Measurements from ENCODE around the gene TMPRSS11E.

Gene TMPRSS11E

DNA sequence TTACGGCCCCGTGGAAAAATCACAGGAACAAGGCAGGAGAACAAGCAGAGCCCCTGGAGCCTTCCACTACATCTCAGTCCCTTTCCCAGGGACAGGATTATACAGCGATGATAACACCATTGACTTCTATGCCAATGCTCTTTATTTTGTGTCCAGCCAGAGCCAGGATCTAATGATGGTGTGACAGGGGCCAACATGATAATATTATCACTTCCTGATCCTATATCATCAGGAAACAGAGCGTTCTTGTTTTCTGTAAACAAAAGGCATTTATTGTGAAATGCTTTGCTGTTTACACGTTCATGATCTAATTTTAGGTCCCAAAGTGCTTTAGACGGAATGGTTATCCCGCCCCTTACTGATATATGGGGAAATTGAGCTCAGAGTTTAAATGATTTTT is 12.8 kb downstream of the TMPRSS11E start:
- H3K4me3 ChIP-seq (ENCODE audit: insufficient read depth, low read depth, low read length): no peak overlapping the region
- H3K36me3 ChIP-seq (ENCODE audit: control insufficient read depth, insufficient read depth, low read length): no peaks in the 10 kb centered on the region
- H3K27me3 ChIP-seq (ENCODE audit: control insufficient read depth, insufficient read depth, low read length, poor library complexity, severe bottlenecking): no peaks in the 10 kb centered on the region
- no peaks in the 10 kb centered on the region for H3K4me1 ChIP-seq (ENCODE audit: control insufficient read depth, insufficient read depth, low read length)
- WGBS, 2 experiments: 96 to 98% methylated on average over 7 of the region's 7 CpGs
- H3K9me3 ChIP-seq (ENCODE audit: control insufficient read depth, low read length): no peaks in the 10 kb centered on the region
- H3K27ac ChIP-seq (ENCODE audit: insufficient read depth, low read depth, low read length, poor library complexity, severe bottlenecking): no peak overlapping the region

DNA sequence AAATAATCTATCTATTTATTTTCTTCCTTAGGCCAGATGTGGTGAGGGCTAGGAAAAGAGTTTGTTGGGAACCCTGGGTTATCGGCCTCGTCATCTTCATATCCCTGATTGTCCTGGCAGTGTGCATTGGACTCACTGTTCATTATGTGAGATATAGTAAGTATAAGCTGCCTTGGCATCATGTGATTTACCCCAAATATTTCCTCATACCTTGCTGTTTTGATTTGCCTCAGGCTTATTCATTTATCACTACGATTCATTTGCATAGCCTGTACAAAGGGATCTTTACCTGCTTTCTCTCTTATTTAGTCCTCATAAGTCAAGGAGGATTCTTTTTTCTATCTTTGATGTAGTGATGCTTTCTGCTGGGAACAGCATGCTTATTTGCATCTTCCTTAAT is 14.5 kb downstream of the TMPRSS11E start:
- Histone ChIP-seq H3K27me3 (ENCODE audit: control insufficient read depth, insufficient read depth, low read length, poor library complexity, severe bottlenecking) (no peaks in the 10 kb centered on the region), H3K9me3 (ENCODE audit: control insufficient read depth, low read length) (no peaks in the 10 kb centered on the region), H3K36me3 (ENCODE audit: control insufficient read depth, insufficient read depth, low read length) (no peaks in the 10 kb centered on the region), H3K4me1 (ENCODE audit: control insufficient read depth, insufficient read depth, low read length) (no peaks in the 10 kb centered on the region), H3K27ac (ENCODE audit: insufficient read depth, low read depth, low read length, poor library complexity, severe bottlenecking) (no peak overlapping the region), H3K4me3 (ENCODE audit: insufficient read depth, low read depth, low read length) (no peak overlapping the region)
- WGBS, 2 experiments: 93 to 100% methylated on average over 3 of the region's 3 CpGs

DNA sequence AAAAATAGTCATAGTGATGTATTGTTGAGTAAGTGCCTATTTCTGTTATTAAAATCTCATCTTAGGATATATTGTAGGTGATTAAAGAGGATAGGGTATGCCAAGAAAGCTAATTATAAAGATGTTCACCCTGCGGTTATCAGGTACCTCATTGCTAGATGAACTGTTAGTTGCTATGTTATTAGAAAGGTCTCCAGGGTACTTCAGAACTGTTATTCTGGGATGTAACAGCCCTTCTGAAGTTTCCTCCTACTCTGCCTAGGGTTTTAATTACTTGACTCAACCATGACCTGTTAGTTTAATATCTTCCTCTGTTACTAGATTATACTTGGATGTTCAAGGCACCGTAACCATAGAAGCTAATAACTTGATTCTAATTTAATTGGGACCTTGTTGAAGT is 15.4 kb downstream of the TMPRSS11E start:
- Histone ChIP-seq H3K36me3 (ENCODE audit: control insufficient read depth, insufficient read depth, low read length) (no peaks in the 10 kb centered on the region), H3K4me3 (ENCODE audit: insufficient read depth, low read depth, low read length) (no peak overlapping the region), H3K27me3 (ENCODE audit: control insufficient read depth, insufficient read depth, low read length, poor library complexity, severe bottlenecking) (no peaks in the 10 kb centered on the region), H3K4me1 (ENCODE audit: control insufficient read depth, insufficient read depth, low read length) (no peaks in the 10 kb centered on the region), H3K27ac (ENCODE audit: insufficient read depth, low read depth, low read length, poor library complexity, severe bottlenecking) (no peak overlapping the region), H3K9me3 (ENCODE audit: control insufficient read depth, low read length) (no peaks in the 10 kb centered on the region)
- 90 to 98% methylated on average over 2 of the region's 2 CpGs for WGBS, 2 experiments

DNA sequence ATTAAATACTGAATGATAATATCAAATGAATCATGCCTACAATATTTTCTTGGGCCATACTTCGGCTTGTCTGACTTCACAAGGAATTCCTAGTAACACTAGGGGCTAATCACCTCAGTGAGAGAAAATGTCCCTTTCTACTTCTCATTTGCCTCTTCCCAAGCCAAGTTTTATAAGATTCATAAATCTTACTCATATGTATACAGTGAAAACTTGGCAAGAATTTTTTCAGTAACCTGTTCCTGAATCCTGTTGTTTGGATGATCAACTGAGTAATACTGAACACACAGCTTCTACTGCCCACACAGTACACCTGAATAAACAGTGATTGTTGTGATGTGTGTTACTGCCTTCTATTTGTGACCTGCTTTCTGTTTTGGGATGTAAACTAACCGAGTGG is 16.5 kb downstream of the TMPRSS11E start:
- Histone ChIP-seq H3K27me3 (ENCODE audit: control insufficient read depth, insufficient read depth, low read length, poor library complexity, severe bottlenecking) (no peaks in the 10 kb centered on the region), H3K27ac (ENCODE audit: insufficient read depth, low read depth, low read length, poor library complexity, severe bottlenecking) (no peak overlapping the region), H3K36me3 (ENCODE audit: control insufficient read depth, insufficient read depth, low read length) (no peaks in the 10 kb centered on the region), H3K4me3 (ENCODE audit: insufficient read depth, low read depth, low read length) (no peak overlapping the region), H3K9me3 (ENCODE audit: control insufficient read depth, low read length) (no peaks in the 10 kb centered on the region), H3K4me1 (ENCODE audit: control insufficient read depth, insufficient read depth, low read length) (no peaks in the 10 kb centered on the region)
- WGBS, 2 experiments: 91 to 92% methylated on average over 2 of the region's 2 CpGs

GRCh38 chr4:68465058-68465457 is 17.8 kb downstream of the TMPRSS11E start:
- WGBS, 2 experiments: 88 to 92% methylated on average over 1 of the region's 1 CpG
- H3K27ac ChIP-seq (ENCODE audit: insufficient read depth, low read depth, low read length, poor library complexity, severe bottlenecking): no peak overlapping the region
- H3K9me3 ChIP-seq (ENCODE audit: control insufficient read depth, low read length): no peaks in the 10 kb centered on the region
- H3K4me1 ChIP-seq (ENCODE audit: control insufficient read depth, insufficient read depth, low read length): no peaks in the 10 kb centered on the region
- H3K36me3 ChIP-seq (ENCODE audit: control insufficient read depth, insufficient read depth, low read length): no peaks in the 10 kb centered on the region
- no peaks in the 10 kb centered on the region for H3K27me3 ChIP-seq (ENCODE audit: control insufficient read depth, insufficient read depth, low read length, poor library complexity, severe bottlenecking)
- H3K4me3 ChIP-seq (ENCODE audit: insufficient read depth, low read depth, low read length): no peak overlapping the region

DNA sequence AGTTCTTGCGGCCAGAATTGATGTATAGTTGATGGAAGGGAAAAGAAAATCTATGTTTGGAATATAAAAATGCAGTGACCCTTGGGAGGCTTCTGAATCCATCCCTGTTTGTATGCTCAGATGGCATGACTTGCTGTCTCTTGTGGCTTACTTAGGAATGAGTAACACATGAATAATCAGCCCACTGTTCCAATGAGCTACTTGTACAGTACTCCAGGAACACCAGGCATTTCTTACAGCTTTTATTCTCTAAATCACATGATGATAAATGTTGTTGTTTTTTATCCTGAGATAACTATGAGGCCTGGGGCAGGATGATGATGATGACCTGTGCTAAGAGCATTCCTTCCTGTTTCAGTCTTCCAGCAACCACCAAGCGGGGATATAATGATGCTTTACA is 18.9 kb downstream of the TMPRSS11E start:
- Histone ChIP-seq H3K4me3 (ENCODE audit: insufficient read depth, low read depth, low read length) (no peak overlapping the region), H3K27me3 (ENCODE audit: control insufficient read depth, insufficient read depth, low read length, poor library complexity, severe bottlenecking) (no peaks in the 10 kb centered on the region), H3K36me3 (ENCODE audit: control insufficient read depth, insufficient read depth, low read length) (no peaks in the 10 kb centered on the region), H3K27ac (ENCODE audit: insufficient read depth, low read depth, low read length, poor library complexity, severe bottlenecking) (no peak overlapping the region), H3K9me3 (ENCODE audit: control insufficient read depth, low read length) (no peaks in the 10 kb centered on the region), H3K4me1 (ENCODE audit: control insufficient read depth, insufficient read depth, low read length) (no peaks in the 10 kb centered on the region)
- 96 to 100% methylated on average over 1 to 2 of the region's 2 CpGs for WGBS, 2 experiments

- Histone ChIP-seq H3K4me1 (ENCODE audit: control insufficient read depth, insufficient read depth, low read length) (no peaks in the 10 kb centered on the region), H3K27ac (ENCODE audit: insufficient read depth, low read depth, low read length, poor library complexity, severe bottlenecking) (no peak overlapping the region), H3K36me3 (ENCODE audit: control insufficient read depth, insufficient read depth, low read length) (no peaks in the 10 kb centered on the region), H3K27me3 (ENCODE audit: control insufficient read depth, insufficient read depth, low read length, poor library complexity, severe bottlenecking) (no peaks in the 10 kb centered on the region), H3K4me3 (ENCODE audit: insufficient read depth, low read depth, low read length) (no peak overlapping the region), H3K9me3 (ENCODE audit: control insufficient read depth, low read length) (no peaks in the 10 kb centered on the region)
- WGBS, 2 experiments: 87 to 92% methylated on average over 2 to 3 of the region's 3 CpGs
Observed at GRCh38 chr4:68466751-68467150, 19.5 kb downstream of the TMPRSS11E start.

DNA sequence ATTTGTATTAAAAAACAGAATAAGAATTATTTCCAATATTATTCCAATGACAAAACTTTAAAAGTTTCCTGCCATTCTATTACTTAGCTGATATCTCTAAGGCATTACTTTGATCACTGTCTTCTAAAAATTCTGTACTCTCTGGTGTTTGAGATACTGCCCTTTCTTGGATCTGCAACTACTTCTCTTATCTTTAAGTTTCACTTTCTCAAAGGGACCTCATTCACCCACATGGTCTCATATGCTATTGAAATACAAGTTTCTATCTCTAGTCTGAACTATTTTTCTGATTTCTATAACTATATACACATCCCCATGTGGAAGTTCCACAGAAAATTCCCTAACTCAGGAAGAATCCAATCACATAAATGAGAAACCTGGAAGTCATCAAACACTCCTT is 22.2 kb downstream of the TMPRSS11E start:
- Histone ChIP-seq H3K27me3 (ENCODE audit: control insufficient read depth, insufficient read depth, low read length, poor library complexity, severe bottlenecking) (no peaks in the 10 kb centered on the region), H3K4me3 (ENCODE audit: insufficient read depth, low read depth, low read length) (no peak overlapping the region), H3K9me3 (ENCODE audit: control insufficient read depth, low read length) (no peaks in the 10 kb centered on the region), H3K27ac (ENCODE audit: insufficient read depth, low read depth, low read length, poor library complexity, severe bottlenecking) (no peak overlapping the region), H3K36me3 (ENCODE audit: control insufficient read depth, insufficient read depth, low read length) (no peaks in the 10 kb centered on the region), H3K4me1 (ENCODE audit: control insufficient read depth, insufficient read depth, low read length) (no peaks in the 10 kb centered on the region)

DNA sequence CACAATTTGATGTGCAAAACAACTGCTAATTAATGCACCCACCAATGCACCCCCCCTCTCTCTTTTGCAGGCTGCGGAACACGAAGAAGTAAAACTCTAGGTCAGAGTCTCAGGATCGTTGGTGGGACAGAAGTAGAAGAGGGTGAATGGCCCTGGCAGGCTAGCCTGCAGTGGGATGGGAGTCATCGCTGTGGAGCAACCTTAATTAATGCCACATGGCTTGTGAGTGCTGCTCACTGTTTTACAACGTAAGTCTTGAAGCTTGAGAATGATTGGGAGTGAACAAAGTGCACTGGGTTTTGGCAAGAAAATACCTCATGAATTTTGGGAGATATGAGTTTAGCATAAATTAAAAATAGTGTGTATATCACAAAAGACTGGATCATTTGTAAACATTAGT is 28.9 kb downstream of the TMPRSS11E start:
- no peaks in the 10 kb centered on the region for H3K4me1 ChIP-seq (ENCODE audit: control insufficient read depth, insufficient read depth, low read length)
- H3K27ac ChIP-seq (ENCODE audit: insufficient read depth, low read depth, low read length, poor library complexity, severe bottlenecking): no peak overlapping the region
- WGBS, 2 experiments: 85 to 89% methylated on average over 5 of the region's 5 CpGs
- no peaks in the 10 kb centered on the region for H3K9me3 ChIP-seq (ENCODE audit: control insufficient read depth, low read length)
- no peaks in the 10 kb centered on the region for H3K36me3 ChIP-seq (ENCODE audit: control insufficient read depth, insufficient read depth, low read length)
- H3K27me3 ChIP-seq (ENCODE audit: control insufficient read depth, insufficient read depth, low read length, poor library complexity, severe bottlenecking): no peaks in the 10 kb centered on the region
- H3K4me3 ChIP-seq (ENCODE audit: insufficient read depth, low read depth, low read length): no peak overlapping the region

GRCh38 chr4:68489338-68489737 is 42.1 kb downstream of the TMPRSS11E start:
- Histone ChIP-seq H3K4me3 (ENCODE audit: insufficient read depth, low read depth, low read length) (no peak overlapping the region), H3K36me3 (ENCODE audit: control insufficient read depth, insufficient read depth, low read length) (no peaks in the 10 kb centered on the region), H3K27ac (ENCODE audit: insufficient read depth, low read depth, low read length, poor library complexity, severe bottlenecking) (no peak overlapping the region), H3K27me3 (ENCODE audit: control insufficient read depth, insufficient read depth, low read length, poor library complexity, severe bottlenecking) (no peaks in the 10 kb centered on the region), H3K9me3 (ENCODE audit: control insufficient read depth, low read length) (no peaks in the 10 kb centered on the region), H3K4me1 (ENCODE audit: control insufficient read depth, insufficient read depth, low read length) (no peaks in the 10 kb centered on the region)
- WGBS, 2 experiments: 60 to 70% methylated on average over 4 to 5 of the region's 5 CpGs

- Histone ChIP-seq H3K4me1 (ENCODE audit: control insufficient read depth, insufficient read depth, low read length) (no peaks in the 10 kb centered on the region), H3K36me3 (ENCODE audit: control insufficient read depth, insufficient read depth, low read length) (no peaks in the 10 kb centered on the region), H3K4me3 (ENCODE audit: insufficient read depth, low read depth, low read length) (no peak overlapping the region), H3K9me3 (ENCODE audit: control insufficient read depth, low read length) (no peaks in the 10 kb centered on the region), H3K27ac (ENCODE audit: insufficient read depth, low read depth, low read length, poor library complexity, severe bottlenecking) (no peak overlapping the region), H3K27me3 (ENCODE audit: control insufficient read depth, insufficient read depth, low read length, poor library complexity, severe bottlenecking) (no peaks in the 10 kb centered on the region)
- 94 to 96% methylated on average over 6 of the region's 6 CpGs for WGBS, 2 experiments
Observed at GRCh38 chr4:68490826-68491457, 43.7 kb downstream of the TMPRSS11E start.

Measured in ectodermal cell (in vitro differentiated cells).